GM21786 (cell line): ENCODE data around the gene METAP1.
A peak's percentile ranks its signal among the peaks of the same experiment; 100 is the strongest.
"Not testable (repeated sequence)": the region's sequence is repeated elsewhere in the genome, so short reads cannot be mapped to it uniquely, and the experiment has no call there.

Source experiments
- ATAC-seq: cut with Tn5 transposase; IDR thresholded peaks from one replicate; pipeline ENCODE4 v1.9.1; 2021; ENCODE audit not compliant: unreplicated experiment

The METAP1 gene

GRCh38 chr4:98996765-98997068 lies 1.2 kb downstream of the METAP1 start:
- no peak for ATAC-seq

- ATAC-seq, result no peak
Measured at GRCh38 chr4:98997166-98997565, 1.6 kb downstream of the METAP1 start.

GRCh38 chr4:98998551-98998950 lies 3.0 kb downstream of the METAP1 start:
- no peak for ATAC-seq

- ATAC-seq, result no peak
Measured at GRCh38 chr4:99002279-99002678, 6.8 kb downstream of the METAP1 start.

- ATAC-seq, result no peak
Measured at GRCh38 chr4:99008051-99008450, 12.5 kb downstream of the METAP1 start.

GRCh38 chr4:99011910-99012309 lies 16.4 kb downstream of the METAP1 start:
- ATAC-seq, result no peak

GRCh38 chr4:99013402-99013843 lies 17.9 kb downstream of the METAP1 start:
- no peak for ATAC-seq

- no peak for ATAC-seq
Measured at GRCh38 chr4:99013884-99014523, 18.5 kb downstream of the METAP1 start.

GRCh38 chr4:99021386-99021785 lies 25.9 kb downstream of the METAP1 start:
- ATAC-seq, result no peak

GRCh38 chr4:99022566-99022965 lies 27.0 kb downstream of the METAP1 start:
- no peak for ATAC-seq

- not testable (repeated sequence) for ATAC-seq
Measured at GRCh38 chr4:99023800-99024251, 28.3 kb downstream of the METAP1 start.

GRCh38 chr4:99024481-99025275 lies 29.2 kb downstream of the METAP1 start:
- no peak for ATAC-seq

- ATAC-seq, result no peak
Measured at GRCh38 chr4:99025506-99025905, 30.0 kb downstream of the METAP1 start.

- ATAC-seq, result no peak
Measured at GRCh38 chr4:99027304-99027703, 31.8 kb downstream of the METAP1 start.

- peak; percentile 46 for ATAC-seq
Measured at GRCh38 chr4:99028187-99028586, 32.7 kb downstream of the METAP1 start.

GRCh38 chr4:99029018-99029735 lies 33.7 kb downstream of the METAP1 start:
- peak; percentile 36 for ATAC-seq

GRCh38 chr4:99029852-99030251 lies 34.3 kb downstream of the METAP1 start:
- no peak for ATAC-seq

- no peak for ATAC-seq
Measured at GRCh38 chr4:99033956-99034355, 38.4 kb downstream of the METAP1 start.

GRCh38 chr4:99038213-99038612 lies 42.7 kb downstream of the METAP1 start:
- ATAC-seq, result no peak

GRCh38 chr4:99043346-99043745 lies 47.8 kb downstream of the METAP1 start:
- ATAC-seq, result no peak

- ATAC-seq, result no peak
Measured at GRCh38 chr4:99047710-99048109, 52.2 kb downstream of the METAP1 start.

- ATAC-seq, result no peak
Measured at GRCh38 chr4:99052902-99053301, 57.4 kb downstream of the METAP1 start.
